Limb (tissue), 2 donors: ENCODE data around the gene PPID.
"Not testable (repeated sequence)": the region's sequence is repeated elsewhere in the genome, so short reads cannot be mapped to it uniquely, and the experiment has no call there.

Experiments
- DNase-seq, 2 donors: peaks; one replicate each; pipeline ENCODE4 v3.0.0-alpha.2; 2016; ENCODE audit errors: extremely low spot score in 2 of 2

The PPID gene

DNA sequence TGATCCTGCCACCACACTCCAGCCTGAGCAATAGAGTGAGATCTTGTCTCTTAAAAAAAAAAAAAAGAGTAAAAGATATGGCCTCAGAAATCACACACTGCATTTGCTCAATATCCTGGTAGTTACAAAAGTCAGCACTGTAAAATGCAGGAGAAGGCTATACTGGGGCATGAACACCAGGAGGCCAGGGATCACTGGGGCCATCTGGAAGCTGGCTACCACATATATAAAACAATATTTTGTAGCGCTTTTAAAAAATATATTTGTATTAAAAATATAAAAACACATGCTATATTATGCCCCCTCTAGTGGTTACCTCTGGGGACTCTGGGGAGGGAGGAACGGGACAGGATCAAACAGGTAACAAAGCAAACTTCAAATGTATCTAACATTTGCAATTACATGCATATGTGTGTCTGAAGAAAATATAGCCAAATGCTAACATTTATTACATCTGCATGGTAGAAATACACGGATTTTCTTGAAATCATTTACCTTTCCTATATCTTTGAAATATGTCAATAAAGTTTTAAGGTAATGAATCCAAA lies 55.5 kb downstream of the PPID start:
- DNase-seq: peak in 1 of 2 donors; percentile 11

DNA sequence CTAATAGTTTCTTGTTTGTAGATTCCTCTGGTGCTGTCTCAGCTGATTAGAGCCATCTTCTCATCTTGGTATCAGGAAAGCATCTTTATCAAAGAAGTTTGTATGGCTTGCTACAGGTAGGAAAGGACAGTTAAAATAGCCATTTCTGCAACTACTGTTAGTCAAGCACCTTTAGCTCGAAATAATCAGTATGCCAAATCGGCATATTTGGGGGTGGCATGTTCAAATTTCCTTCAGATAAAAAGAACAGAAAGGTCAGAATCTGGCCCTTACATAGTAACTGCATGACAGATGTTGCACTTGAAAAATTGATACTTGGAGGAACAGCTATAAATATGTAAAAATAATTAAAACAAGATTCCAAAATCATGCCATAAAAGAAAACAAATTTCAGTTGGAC lies 56.3 kb downstream of the PPID start:
- no peak for DNase-seq

DNA sequence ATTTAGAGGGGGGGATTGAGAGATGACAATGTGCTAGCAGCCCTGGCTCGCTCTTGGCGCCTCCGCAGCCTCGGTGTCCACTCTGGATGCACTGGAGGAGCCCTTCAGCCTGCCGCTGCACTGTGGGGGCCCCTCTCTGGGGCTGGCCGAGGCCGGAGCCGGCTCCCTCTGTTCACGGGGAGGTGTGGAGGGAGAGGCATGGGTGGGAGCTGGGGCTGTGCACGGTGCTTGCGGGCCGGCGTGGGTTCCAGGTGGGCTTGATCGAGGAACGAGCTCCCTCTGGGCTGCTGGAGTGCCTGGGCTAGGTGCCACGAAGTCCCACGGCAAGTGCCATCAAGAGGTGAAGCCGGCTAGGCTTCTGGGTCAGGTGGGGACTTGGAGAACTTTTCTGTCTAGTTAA lies 58.4 kb downstream of the PPID start:
- no peak for DNase-seq

DNA sequence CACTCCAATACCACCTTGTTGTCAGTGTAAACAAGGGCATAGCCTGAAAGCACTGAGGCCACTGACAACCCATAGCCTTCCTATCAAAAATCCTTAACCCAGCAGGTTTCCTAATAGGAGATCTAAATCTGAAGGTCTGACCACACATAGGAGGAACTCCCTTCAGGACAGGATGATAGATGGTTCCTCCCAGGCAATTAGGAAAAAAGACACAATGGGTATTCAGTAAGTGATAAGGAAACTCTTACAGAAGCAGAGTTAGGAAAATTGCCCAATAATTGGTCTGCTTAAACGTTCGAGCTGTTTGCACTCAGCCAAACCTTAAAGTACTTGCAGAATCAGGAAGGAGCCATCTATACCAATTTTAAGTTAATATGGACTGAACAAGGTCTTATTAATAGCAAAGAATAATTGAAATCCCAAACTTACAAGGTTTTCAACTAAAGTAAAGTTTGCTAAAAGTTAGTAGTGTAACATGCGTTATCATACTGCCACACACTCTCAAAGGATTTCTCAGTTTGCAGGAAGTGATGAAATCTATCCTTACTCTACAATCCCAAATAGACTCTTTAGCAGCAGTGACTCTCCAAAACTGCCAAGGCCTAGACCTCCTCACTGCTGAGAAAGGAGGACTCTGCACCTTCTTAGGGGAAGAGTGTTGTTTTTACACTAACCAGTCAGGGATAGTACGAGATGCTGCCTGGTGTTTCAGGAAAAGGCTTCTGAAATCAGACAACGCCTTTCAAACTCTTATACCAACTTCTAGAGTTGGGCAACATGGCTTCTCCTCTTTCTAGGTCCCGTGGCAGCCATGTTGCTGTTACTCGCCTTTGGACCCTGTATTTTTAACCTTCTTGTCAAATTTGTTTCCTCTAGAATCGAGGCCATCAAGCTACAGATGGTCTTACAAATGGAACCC lies 59.2 kb downstream of the PPID start:
- not testable (repeated sequence) for DNase-seq

DNA sequence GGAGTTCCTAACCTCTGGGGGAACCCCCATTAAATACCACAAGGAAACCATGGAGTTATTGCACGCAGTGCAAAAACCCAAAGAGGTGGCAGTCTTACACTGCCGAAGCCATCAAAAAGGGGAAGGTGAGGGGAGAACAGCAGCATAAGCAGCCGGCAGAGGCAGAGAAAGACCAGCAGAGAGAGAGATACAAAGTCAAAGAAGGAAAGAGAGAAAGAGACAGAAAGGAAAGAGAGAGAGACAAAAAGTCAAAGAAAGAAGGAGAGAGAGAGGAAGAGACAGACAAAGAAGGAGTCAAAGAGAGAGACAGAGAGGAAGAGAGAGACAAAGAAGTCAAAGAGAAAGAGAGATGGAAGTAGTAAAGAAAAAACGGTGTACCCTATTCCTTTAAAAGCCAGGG lies 59.9 kb downstream of the PPID start:
- not testable (repeated sequence) for DNase-seq
